Right kidney (tissue), 9 donors: ENCODE data around the gene PRKCH.
A peak's percentile ranks its signal among the peaks of the same experiment; 100 is the strongest.

Source experiments
- DNase-seq: peaks from one replicate; pipeline ENCODE4 v3.0.0-alpha.2; 2016
- long read RNA-seq, 8 donors: transcript quantifications; one replicate each; lab custom pipeline, GENCODE V29; 2026

Gene PRKCH
- long read RNA-seq, donor 1, partial matches to known transcripts, result 0 of 2 reads
- long read RNA-seq, donor 1, other reads (novel, unspliced or antisense), result 0 of 2 reads
- long read RNA-seq, donor 2, result 0 reads
- long read RNA-seq, donor 3, transcript PRKCH-201 (14 exons, 3,582 nt), result major isoform, 5 of 5 reads
- long read RNA-seq, donor 3, partial matches to known transcripts, result 0 of 5 reads
- long read RNA-seq, donor 3, other reads (novel, unspliced or antisense), result 0 of 5 reads
- long read RNA-seq, donor 4, partial matches to known transcripts, result 0 of 2 reads
- long read RNA-seq, donor 4, other reads (novel, unspliced or antisense), result 0 of 2 reads
- long read RNA-seq, donor 5, partial matches to known transcripts, result 0 of 4 reads
- long read RNA-seq, donor 5, other reads (novel, unspliced or antisense), result 0 of 4 reads
- long read RNA-seq, donor 6, partial matches to known transcripts, result 0 of 2 reads
- long read RNA-seq, donor 6, other reads (novel, unspliced or antisense), result 0 of 2 reads
- long read RNA-seq, donor 7, result 0 reads
- long read RNA-seq, donor 8, partial matches to known transcripts, result 0 of 3 reads
- long read RNA-seq, donor 8, other reads (novel, unspliced or antisense), result 0 of 3 reads

GRCh38 chr14:61321385-61322010, at the start of gene PRKCH:
TSS of gene PRKCH (plus strand) at chr14:61321579. CDS start at chr14:61322102, 523 bp downstream.
- peak; percentile 76 for DNase-seq

GRCh38 chr14:61277232-61277631, 44.1 kb upstream of the PRKCH start:
- no peak for DNase-seq

GRCh38 chr14:61277784-61278183, 43.6 kb upstream of the PRKCH start:
- no peak for DNase-seq

GRCh38 chr14:61279082-61279481, 42.3 kb upstream of the PRKCH start:
- DNase-seq, result no peak

GRCh38 chr14:61280092-61280525, 41.3 kb upstream of the PRKCH start:
- DNase-seq, result no peak

GRCh38 chr14:61280526-61281185, 40.7 kb upstream of the PRKCH start:
- peak; percentile 93 for DNase-seq

- DNase-seq, result no peak
Observed at GRCh38 chr14:61281186-61281947, 40.0 kb upstream of the PRKCH start, which contains the start of gene TMEM30B. TSS of gene TMEM30B (minus strand) at chr14:61281338. CDS start at chr14:61281147, 191 bp downstream.

- no peak for DNase-seq
Observed at GRCh38 chr14:61281948-61282275, 39.5 kb upstream of the PRKCH start.

GRCh38 chr14:61282746-61283145, 38.6 kb upstream of the PRKCH start:
- no peak for DNase-seq

- no peak for DNase-seq
Observed at GRCh38 chr14:61284001-61284400, 37.4 kb upstream of the PRKCH start.

- no peak for DNase-seq
Observed at GRCh38 chr14:61285364-61285763, 36.0 kb upstream of the PRKCH start.

- DNase-seq, result no peak
Observed at GRCh38 chr14:61287196-61287595, 34.2 kb upstream of the PRKCH start.

GRCh38 chr14:61288228-61288627, 33.2 kb upstream of the PRKCH start:
- DNase-seq, result no peak

- no peak for DNase-seq
Observed at GRCh38 chr14:61288720-61289119, 32.7 kb upstream of the PRKCH start.

GRCh38 chr14:61290701-61291100, 30.7 kb upstream of the PRKCH start:
- DNase-seq, result no peak

GRCh38 chr14:61296151-61296550, 25.2 kb upstream of the PRKCH start:
- no peak for DNase-seq

GRCh38 chr14:61296719-61297502, 24.5 kb upstream of the PRKCH start:
- DNase-seq, result no peak

GRCh38 chr14:61297581-61297980, 23.8 kb upstream of the PRKCH start:
- no peak for DNase-seq

GRCh38 chr14:61298824-61299223, 22.6 kb upstream of the PRKCH start:
- no peak for DNase-seq

- DNase-seq, result no peak
Observed at GRCh38 chr14:61300209-61300608, 21.2 kb upstream of the PRKCH start.

- DNase-seq, result no peak
Observed at GRCh38 chr14:61300754-61301153, 20.6 kb upstream of the PRKCH start.
